Fibroblast of villous mesenchyme (primary cell): ENCODE results near the gene PRSS57. TPM values are rescaled to one million over a fixed set of nuclear protein-coding genes. Genes with fewer than 3 reads are reported as not detected.

Source experiments
- DNase-seq: peaks from one replicate; pipeline ENCODE4 v3.0.0-alpha.2; 2010; ENCODE audit warnings: low read depth
- H3K4me3 ChIP-seq: 2 replicates; pipeline ENCODE4 v1.5.1; 2011; ENCODE audit warnings: low read depth, mild to moderate bottlenecking, low read length
- CTCF ChIP-seq: IDR thresholded peaks from 2 replicates; pipeline ENCODE4 v1.5.1; 2012; ENCODE audit warnings: low read depth, mild to moderate bottlenecking, low read length; ENCODE audit not compliant: insufficient read depth
- total RNA-seq: library from RNA; depleted of rRNA; stranded (reverse); fragments of >200 nt; gene quantifications from 2 replicates; pipeline ENCODE4 v1.2.3, GENCODE V29; 2012

Gene PRSS57
- total RNA-seq, 1 donor: not detected

GRCh38 chr19:722553-723101, 27.4 kb upstream of the PRSS57 start:
- H3K4me3 ChIP-seq: no peak overlapping the region
- no peak for TF ChIP-seq CTCF
- peak; percentile 28 for DNase-seq

GRCh38 chr19:720345-721160, 25.3 kb upstream of the PRSS57 start:
- no peak for DNase-seq
- no peak for TF ChIP-seq CTCF
- H3K4me3 ChIP-seq: no peak overlapping the region

GRCh38 chr19:719636-720344, 24.5 kb upstream of the PRSS57 start:
- no peak for TF ChIP-seq CTCF
- no peak for DNase-seq
- H3K4me3 ChIP-seq: no peak overlapping the region

GRCh38 chr19:718991-719512, 23.8 kb upstream of the PRSS57 start:
- DNase-seq: peak; percentile 63
- no peak overlapping the region for H3K4me3 ChIP-seq
- TF ChIP-seq CTCF: no peak

- H3K4me3 ChIP-seq: no peak overlapping the region
- TF ChIP-seq CTCF: no peak
- DNase-seq: no peak
Measured at GRCh38 chr19:718251-718951, 23.1 kb upstream of the PRSS57 start.

- DNase-seq: no peak
- H3K4me3 ChIP-seq: no peak overlapping the region
- TF ChIP-seq CTCF: no peak
Measured at GRCh38 chr19:715347-715746, 20.1 kb upstream of the PRSS57 start.
